Measurements from ENCODE around the gene COL5A1. TPM values are rescaled to one million over a fixed set of nuclear protein-coding genes. Genes with fewer than 3 reads are reported as not detected.
A peak's percentile ranks its signal among the peaks of the same experiment; 100 is the strongest.

Gene COL5A1
- total RNA-seq, 4 donors from 2014 or later: 4.9 to 97.4 (median 11.9) TPM

DNA sequence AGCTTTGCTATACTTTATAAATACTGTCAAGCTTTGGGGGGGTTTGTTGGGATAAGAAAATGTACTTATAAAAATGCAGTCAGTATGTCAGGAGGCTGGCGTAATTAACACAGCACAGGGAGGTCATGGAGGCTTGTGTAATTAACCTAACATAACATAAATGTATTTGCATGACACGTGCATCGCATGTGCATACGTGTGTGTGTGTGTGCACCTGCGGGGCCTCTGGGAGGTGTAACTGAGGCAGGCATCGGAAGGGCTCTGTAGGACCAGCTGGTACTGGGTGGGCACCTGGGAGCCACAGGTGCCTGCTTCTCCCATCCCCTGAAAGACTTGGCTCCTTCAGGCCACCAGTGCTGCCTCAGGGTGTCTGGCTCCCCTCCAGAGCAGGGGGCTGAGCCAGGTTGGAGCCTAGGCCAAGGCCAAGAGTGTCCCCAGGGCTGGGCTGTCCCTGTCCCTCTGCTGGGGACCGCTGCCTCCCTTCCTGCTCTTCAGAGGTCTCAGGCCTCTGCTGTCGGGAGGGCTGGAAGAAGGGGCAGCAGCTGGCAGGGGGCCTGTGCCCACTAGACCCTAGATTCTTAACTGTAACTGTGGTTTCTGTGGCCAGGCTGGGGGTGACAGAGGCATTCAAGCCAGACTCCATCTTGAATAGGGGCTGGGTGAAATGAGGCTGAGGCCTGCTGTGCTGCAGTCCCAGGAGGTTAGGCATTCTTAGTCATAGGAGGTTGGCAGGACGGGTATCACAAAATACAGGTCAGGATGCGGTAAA lies 248.0 kb downstream of the COL5A1 start:
- no peaks in the 10 kb centered on the region for H3K4me1 ChIP-seq
- H3K27me3 ChIP-seq: no peaks in the 10 kb centered on the region
- H3K27ac ChIP-seq: no peak overlapping the region
- H3K36me3 ChIP-seq: no peaks in the 10 kb centered on the region
- H3K9me3 ChIP-seq: no peaks in the 10 kb centered on the region
- H3K4me3 ChIP-seq: no peak overlapping the region
- DNase-seq: peak in 1 of 3 donors; percentile 6
- no peak for TF ChIP-seq POLR2A (IDR thresholded peaks at IDR 0.05)
- TF ChIP-seq, protein P1, sequence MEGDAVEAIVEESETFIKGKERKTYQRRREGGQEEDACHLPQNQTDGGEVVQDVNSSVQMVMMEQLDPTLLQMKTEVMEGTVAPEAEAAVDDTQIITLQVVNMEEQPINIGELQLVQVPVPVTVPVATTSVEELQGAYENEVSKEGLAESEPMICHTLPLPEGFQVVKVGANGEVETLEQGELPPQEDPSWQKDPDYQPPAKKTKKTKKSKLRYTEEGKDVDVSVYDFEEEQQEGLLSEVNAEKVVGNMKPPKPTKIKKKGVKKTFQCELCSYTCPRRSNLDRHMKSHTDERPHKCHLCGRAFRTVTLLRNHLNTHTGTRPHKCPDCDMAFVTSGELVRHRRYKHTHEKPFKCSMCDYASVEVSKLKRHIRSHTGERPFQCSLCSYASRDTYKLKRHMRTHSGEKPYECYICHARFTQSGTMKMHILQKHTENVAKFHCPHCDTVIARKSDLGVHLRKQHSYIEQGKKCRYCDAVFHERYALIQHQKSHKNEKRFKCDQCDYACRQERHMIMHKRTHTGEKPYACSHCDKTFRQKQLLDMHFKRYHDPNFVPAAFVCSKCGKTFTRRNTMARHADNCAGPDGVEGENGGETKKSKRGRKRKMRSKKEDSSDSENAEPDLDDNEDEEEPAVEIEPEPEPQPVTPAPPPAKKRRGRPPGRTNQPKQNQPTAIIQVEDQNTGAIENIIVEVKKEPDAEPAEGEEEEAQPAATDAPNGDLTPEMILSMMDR (IDR thresholded peaks at IDR 0.05): no peak

DNA sequence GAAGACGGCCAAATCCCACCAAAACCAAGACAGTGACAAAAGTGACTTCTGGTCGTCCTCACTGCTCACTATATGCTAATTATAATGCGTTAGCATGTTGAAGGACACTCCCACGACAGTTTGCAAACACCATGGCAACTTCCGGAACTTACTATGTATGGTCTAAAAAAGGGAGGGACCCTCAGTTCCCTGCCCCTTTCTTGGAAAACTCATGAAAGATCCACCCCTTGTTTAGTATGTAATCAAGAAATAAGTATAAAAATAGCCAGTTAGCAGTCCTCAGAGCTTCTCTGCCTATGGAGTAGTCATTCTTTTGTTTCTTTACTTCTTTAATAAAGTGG lies 248.5 kb downstream of the COL5A1 start:
- H3K27ac ChIP-seq: no peak overlapping the region
- H3K4me1 ChIP-seq: no peaks in the 10 kb centered on the region
- no peak overlapping the region for H3K4me3 ChIP-seq
- H3K27me3 ChIP-seq: no peaks in the 10 kb centered on the region
- no peaks in the 10 kb centered on the region for H3K36me3 ChIP-seq
- H3K9me3 ChIP-seq: no peaks in the 10 kb centered on the region
- DNase-seq: no peak
- no peak for TF ChIP-seq POLR2A (IDR thresholded peaks at IDR 0.05)
- TF ChIP-seq, protein P1 (IDR thresholded peaks at IDR 0.05): no peak

DNA sequence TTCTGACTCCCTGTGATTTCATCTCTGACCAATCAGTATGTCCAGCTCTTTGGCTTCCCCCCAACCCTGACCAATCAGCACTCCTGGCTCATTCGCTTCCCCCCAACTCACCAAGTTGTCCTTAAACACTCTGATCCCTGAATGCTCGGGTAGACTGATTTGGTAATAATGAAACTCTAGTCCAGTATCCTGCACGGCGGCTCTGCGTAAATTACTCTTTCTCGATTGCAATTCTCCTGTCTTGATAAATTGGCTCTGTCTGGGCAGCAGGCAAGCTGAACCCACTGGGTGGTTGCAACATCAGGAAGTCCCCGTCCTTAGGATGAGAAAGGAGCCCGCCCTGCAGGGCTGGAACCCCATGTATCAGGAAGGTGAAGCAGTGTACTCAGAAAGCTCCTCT lies 249.4 kb downstream of the COL5A1 start:
- Histone ChIP-seq H3K36me3 (no peaks in the 10 kb centered on the region), H3K4me3 (no peak overlapping the region), H3K9me3 (no peaks in the 10 kb centered on the region), H3K4me1 (no peaks in the 10 kb centered on the region), H3K27ac (no peak overlapping the region), H3K27me3 (no peaks in the 10 kb centered on the region)
- DNase-seq: peak in 1 of 3 donors; percentile 12
- TF ChIP-seq POLR2A (IDR thresholded peaks at IDR 0.05): no peak
- TF ChIP-seq, protein P1 (IDR thresholded peaks at IDR 0.05): no peak

DNA sequence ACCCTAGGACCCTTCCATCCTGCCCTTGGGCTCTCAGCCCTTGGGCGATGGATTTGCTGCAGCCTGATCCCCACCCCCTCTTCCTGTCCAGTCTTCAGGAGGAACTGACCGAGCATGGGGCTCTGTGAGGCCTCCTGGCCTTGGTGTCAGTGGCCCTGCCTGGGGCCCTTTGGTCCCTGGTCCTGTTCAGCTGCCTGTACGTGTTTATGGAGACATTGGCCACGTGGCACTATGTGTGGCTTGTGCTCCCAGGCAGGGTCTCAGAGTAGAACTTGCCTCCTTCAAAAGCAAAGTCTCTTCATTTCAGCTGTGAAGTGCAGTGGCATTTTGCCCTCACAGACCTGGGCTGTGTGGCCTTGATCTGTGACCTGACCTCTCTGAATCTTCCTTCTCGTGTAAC lies 250.1 kb downstream of the COL5A1 start:
- no peak overlapping the region for H3K4me3 ChIP-seq
- no peaks in the 10 kb centered on the region for H3K9me3 ChIP-seq
- TF ChIP-seq, protein P1 (IDR thresholded peaks at IDR 0.05): no peak
- no peak for TF ChIP-seq POLR2A (IDR thresholded peaks at IDR 0.05)
- peak in 1 of 3 donors; percentile 25 for DNase-seq
- no peak overlapping the region for H3K27ac ChIP-seq
- H3K4me1 ChIP-seq: no peaks in the 10 kb centered on the region
- H3K27me3 ChIP-seq: no peaks in the 10 kb centered on the region
- H3K36me3 ChIP-seq: no peaks in the 10 kb centered on the region

DNA sequence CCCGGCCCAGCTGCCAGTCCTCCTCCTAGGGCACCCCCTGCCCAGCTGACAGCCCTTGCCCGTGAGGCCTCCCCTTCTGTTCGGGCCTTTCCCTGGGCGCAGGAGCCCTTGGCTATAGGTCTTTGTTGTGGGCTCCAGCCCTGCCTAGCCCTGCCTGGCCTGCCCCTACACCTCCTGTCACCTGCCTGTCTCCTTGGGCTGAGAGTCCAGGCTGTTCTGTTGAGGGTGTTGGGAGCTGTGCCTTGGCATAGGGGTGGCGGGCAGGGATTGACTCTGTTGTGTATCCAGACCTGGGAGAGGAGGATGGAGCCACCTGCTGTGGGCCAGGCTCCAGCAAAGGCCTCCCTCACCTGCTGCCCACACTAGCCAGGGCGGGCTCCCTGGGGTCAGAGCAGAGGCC lies 250.6 kb downstream of the COL5A1 start:
- H3K4me3 ChIP-seq: no peak overlapping the region
- H3K9me3 ChIP-seq: no peaks in the 10 kb centered on the region
- peak in 2 of 3 donors; percentile 9 to 40 for DNase-seq
- H3K27ac ChIP-seq: no peak overlapping the region
- H3K4me1 ChIP-seq: no peaks in the 10 kb centered on the region
- TF ChIP-seq POLR2A (IDR thresholded peaks at IDR 0.05): no peak
- TF ChIP-seq, protein P1 (IDR thresholded peaks at IDR 0.05): no peak
- H3K27me3 ChIP-seq: no peaks in the 10 kb centered on the region
- H3K36me3 ChIP-seq: no peaks in the 10 kb centered on the region

All from Peyer's patch (tissue), 4 donors.